K562 (cell line): Measurements from ENCODE around the gene ERG28.

Experiments used
- CREB3 ChIP-seq: fragments of 450-650 bp; conservative IDR thresholded peaks from 2 replicates; pipeline ENCODE4 v1.6.1; 2016; ENCODE audit warnings: missing genetic modification characterization, low read depth, mild to moderate bottlenecking, missing compliant biosample characterization, moderate library complexity
- ETS1 ChIP-seq: conservative IDR thresholded peaks from 2 replicates; pipeline ENCODE4 v1.6.1; 2011; ENCODE audit warnings: low read depth, mild to moderate bottlenecking, low read length; ENCODE audit not compliant: control insufficient read depth
- L3MBTL2 ChIP-seq: fragments of 450-650 bp; IDR thresholded peaks from 2 replicates; pipeline ENCODE4 v1.6.1; 2016; ENCODE audit warnings: mild to moderate bottlenecking, moderate library complexity
- POLR2A ChIP-seq: fragments of 450-650 bp; conservative IDR thresholded peaks from 2 replicates; pipeline ENCODE4 v1.6.1; 2016
- SIN3A ChIP-seq, 2 experiments: fragments of 150-350 bp in 1 of 2; IDR thresholded peaks; 2 replicates each; pipeline ENCODE4 v1.6.1; 2011 to 2016; ENCODE audit warnings: borderline replicate concordance in 2 of 2, low read depth in 2 of 2, low read length in 2 of 2, mild to moderate bottlenecking in 2 of 2, moderate library complexity in 2 of 2; ENCODE audit not compliant: control insufficient read depth in 1 of 2
- TBL1XR1 ChIP-seq, 2 experiments: IDR thresholded peaks; 2 replicates each; pipeline ENCODE4 v1.6.1; 2012; ENCODE audit warnings: improper control_type of control experiment in 2 of 2, low read length in 2 of 2, mild to moderate bottlenecking in 1 of 2
- ZNF764 ChIP-seq: fragments of 250-450 bp; sonication (Bioruptor Pico); IDR thresholded peaks from 2 replicates; pipeline ENCODE4 v1.4.0; 2020; ENCODE audit warnings: low read depth, mild to moderate bottlenecking, moderate library complexity

GRCh38 chr14:75630695-75631452 is 29.8 kb downstream of the ERG28 start:
- no peak for TF ChIP-seq ETS1
- TF ChIP-seq CREB3 (tag), result no peak
- TF ChIP-seq POLR2A, result no peak
- TF ChIP-seq SIN3A (IDR thresholded peaks at IDR 0.05; ENCODE audit: borderline replicate concordance in 2 of 2, control insufficient read depth in 1 of 2, low read depth in 2 of 2, low read length in 2 of 2), result no peak
- TF ChIP-seq TBL1XR1 (IDR thresholded peaks at IDR 0.05; ENCODE audit: low read length in 2 of 2), result no peak
- TF ChIP-seq ZNF764 (CRISPR knock-in tag), result no peak
- TF ChIP-seq L3MBTL2, result no peak
